Mesothelial cell of epicardium (in vitro differentiated cells): ENCODE data around the gene COPB1. TPM values are rescaled to one million over a fixed set of nuclear protein-coding genes. Genes with fewer than 3 reads are reported as not detected.

Source experiments
- DNase-seq, 2 experiments: peaks; one replicate each; pipeline ENCODE4 v3.0.0; 2021; ENCODE audit warnings: low spot score in 2 of 2; ENCODE audit not compliant: unreplicated experiment in 2 of 2
- H3K27ac Mint-ChIP-seq: 2 replicates; pipeline ENCODE4 v1.8.0; 2021; ENCODE audit warnings: mixed read lengths
- H3K27me3 Mint-ChIP-seq: 2 replicates; pipeline ENCODE4 v1.8.0; 2021; ENCODE audit warnings: low read depth, mixed read lengths
- H3K36me3 Mint-ChIP-seq: 2 replicates; pipeline ENCODE4 v1.8.0; 2021; ENCODE audit warnings: mixed read lengths
- H3K4me1 Mint-ChIP-seq: 2 replicates; pipeline ENCODE4 v1.8.0; 2021; ENCODE audit warnings: mixed read lengths
- H3K4me3 Mint-ChIP-seq: 2 replicates; pipeline ENCODE4 v1.8.0; 2021; ENCODE audit warnings: mild to moderate bottlenecking, moderate library complexity, mixed read lengths
- H3K9me3 Mint-ChIP-seq: 2 replicates; pipeline ENCODE4 v1.8.0; 2021; ENCODE audit warnings: mixed read lengths
- CTCF ChIP-seq: fragments of 200-600 bp; sonication (generic); IDR thresholded peaks from one replicate; pipeline ENCODE4 v1.5.0; 2021; ENCODE audit warnings: antibody characterized with exemption; ENCODE audit not compliant: unreplicated experiment
- total RNA-seq: library from RNA; stranded (reverse); gene quantifications from 3 replicates; pipeline ENCODE4 v1.2.1, GENCODE V29; 2021

Gene COPB1
- total RNA-seq: 108 to 116 TPM (median 112 TPM) in 3 replicates

- peaks cover 10% of the 10 kb centered on the region for H3K9me3 Mint-ChIP-seq
- no peaks in the 10 kb centered on the region for H3K27me3 Mint-ChIP-seq
- H3K27ac Mint-ChIP-seq: peak within 1 kb of the TSS; percentile 99
- H3K36me3 Mint-ChIP-seq: peaks cover 29% of the 10 kb centered on the region
- peak within 1 kb of the TSS; percentile 99 for H3K4me3 Mint-ChIP-seq
- peak; percentile 68 to 88 for DNase-seq
- H3K4me1 Mint-ChIP-seq: peaks cover 25% of the 10 kb centered on the region
- no peak for TF ChIP-seq CTCF
Measured at GRCh38 chr11:14499560-14500180, at the start of gene COPB1. Gene COPB1, minus strand, starts transcription at chr11:14499811. Its CDS starts 883 bp downstream, at chr11:14498928.

- DNase-seq: no peak
- no peaks in the 10 kb centered on the region for H3K27me3 Mint-ChIP-seq
- H3K4me3 Mint-ChIP-seq: no peak overlapping the region
- H3K9me3 Mint-ChIP-seq: no peaks in the 10 kb centered on the region
- H3K27ac Mint-ChIP-seq: no peak overlapping the region
- no peaks in the 10 kb centered on the region for H3K4me1 Mint-ChIP-seq
- TF ChIP-seq CTCF: no peak
- H3K36me3 Mint-ChIP-seq: no peaks in the 10 kb centered on the region
Measured at GRCh38 chr11:14547440-14547839, 47.8 kb upstream of the COPB1 start.

- no peaks in the 10 kb centered on the region for H3K27me3 Mint-ChIP-seq
- no peak overlapping the region for H3K27ac Mint-ChIP-seq
- H3K4me3 Mint-ChIP-seq: no peak overlapping the region
- no peaks in the 10 kb centered on the region for H3K9me3 Mint-ChIP-seq
- H3K36me3 Mint-ChIP-seq: no peaks in the 10 kb centered on the region
- TF ChIP-seq CTCF: no peak
- no peaks in the 10 kb centered on the region for H3K4me1 Mint-ChIP-seq
- no peak for DNase-seq
Measured at GRCh38 chr11:14546672-14547071, 47.1 kb upstream of the COPB1 start.

GRCh38 chr11:14544611-14545010 lies 45.0 kb upstream of the COPB1 start:
- no peak for DNase-seq
- no peak overlapping the region for H3K4me3 Mint-ChIP-seq
- no peak for TF ChIP-seq CTCF
- H3K9me3 Mint-ChIP-seq: no peaks in the 10 kb centered on the region
- H3K4me1 Mint-ChIP-seq: peaks cover 7% of the 10 kb centered on the region
- no peaks in the 10 kb centered on the region for H3K27me3 Mint-ChIP-seq
- no peaks in the 10 kb centered on the region for H3K36me3 Mint-ChIP-seq
- no peak overlapping the region for H3K27ac Mint-ChIP-seq

GRCh38 chr11:14543260-14543659 lies 43.6 kb upstream of the COPB1 start:
- H3K27ac Mint-ChIP-seq: no peak overlapping the region
- no peaks in the 10 kb centered on the region for H3K36me3 Mint-ChIP-seq
- no peaks in the 10 kb centered on the region for H3K27me3 Mint-ChIP-seq
- no peak for DNase-seq
- TF ChIP-seq CTCF: no peak
- peaks cover 7% of the 10 kb centered on the region for H3K4me1 Mint-ChIP-seq
- H3K4me3 Mint-ChIP-seq: no peak overlapping the region
- no peaks in the 10 kb centered on the region for H3K9me3 Mint-ChIP-seq
